Vagina (tissue), 2 donors: ENCODE results near the gene NOL7.

Experiments used
- POLR2A ChIP-seq, 2 donors: fragments of 450-650 bp; IDR thresholded peaks; one replicate each; pipeline ENCODE4 v1.6.1; 2017; ENCODE audit warnings: antibody characterized with exemption in 2 of 2, mild to moderate bottlenecking in 2 of 2, moderate library complexity in 2 of 2
- TF ChIP-seq, protein P1 (sequence below), 3 experiments: fragments of 450-650 bp in 2 of 3; fragments of 200-600 bp in 1 of 3; sonication (generic) in 1 of 3; IDR thresholded peaks; one replicate each; pipeline ENCODE4 v1.5.1; 2017 to 2019; ENCODE audit warnings: antibody characterized with exemption in 3 of 3, mild to moderate bottlenecking in 2 of 3, moderate library complexity in 2 of 3

DNA sequence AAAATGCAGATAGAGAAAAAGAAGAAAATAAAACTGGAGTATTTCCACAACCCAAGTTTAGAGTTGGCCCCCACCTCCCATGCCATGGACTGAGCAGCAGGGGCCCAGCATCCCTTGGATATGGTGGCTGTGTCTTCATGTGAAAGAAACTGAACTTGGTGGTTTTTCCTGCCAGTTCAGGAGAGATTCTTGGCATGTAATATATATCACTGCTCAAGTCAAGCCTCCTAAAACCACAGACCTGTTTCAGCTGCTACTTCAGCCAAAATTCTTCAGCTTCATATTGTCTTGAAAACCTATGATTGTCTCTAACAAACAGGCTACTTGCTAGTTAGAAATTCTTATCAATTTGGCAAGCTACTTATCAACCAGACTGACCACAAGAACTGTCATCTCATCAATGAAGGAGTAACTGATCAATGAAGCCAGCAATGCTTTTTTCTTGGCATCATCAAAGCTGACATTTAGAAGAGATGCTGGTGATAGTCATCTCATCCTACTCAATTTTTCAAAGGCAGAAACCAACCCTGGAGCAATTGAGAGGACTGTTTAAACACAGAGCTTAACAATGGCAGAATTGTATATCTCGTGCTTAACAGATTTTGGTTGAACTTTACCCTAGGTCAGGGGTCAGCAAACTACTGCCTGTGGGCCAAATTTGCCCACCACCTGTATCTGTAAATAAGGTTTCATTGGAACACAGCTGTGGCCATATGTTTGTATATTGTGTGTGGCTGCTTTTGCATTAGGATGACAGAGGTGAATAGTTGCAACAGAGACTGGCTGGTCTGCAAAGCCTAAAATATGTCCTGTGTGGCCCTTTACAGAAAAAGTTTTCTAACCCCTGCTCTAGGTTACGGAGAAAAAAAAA, 10.4 kb upstream of the NOL7 start:
- TF ChIP-seq, protein P1, sequence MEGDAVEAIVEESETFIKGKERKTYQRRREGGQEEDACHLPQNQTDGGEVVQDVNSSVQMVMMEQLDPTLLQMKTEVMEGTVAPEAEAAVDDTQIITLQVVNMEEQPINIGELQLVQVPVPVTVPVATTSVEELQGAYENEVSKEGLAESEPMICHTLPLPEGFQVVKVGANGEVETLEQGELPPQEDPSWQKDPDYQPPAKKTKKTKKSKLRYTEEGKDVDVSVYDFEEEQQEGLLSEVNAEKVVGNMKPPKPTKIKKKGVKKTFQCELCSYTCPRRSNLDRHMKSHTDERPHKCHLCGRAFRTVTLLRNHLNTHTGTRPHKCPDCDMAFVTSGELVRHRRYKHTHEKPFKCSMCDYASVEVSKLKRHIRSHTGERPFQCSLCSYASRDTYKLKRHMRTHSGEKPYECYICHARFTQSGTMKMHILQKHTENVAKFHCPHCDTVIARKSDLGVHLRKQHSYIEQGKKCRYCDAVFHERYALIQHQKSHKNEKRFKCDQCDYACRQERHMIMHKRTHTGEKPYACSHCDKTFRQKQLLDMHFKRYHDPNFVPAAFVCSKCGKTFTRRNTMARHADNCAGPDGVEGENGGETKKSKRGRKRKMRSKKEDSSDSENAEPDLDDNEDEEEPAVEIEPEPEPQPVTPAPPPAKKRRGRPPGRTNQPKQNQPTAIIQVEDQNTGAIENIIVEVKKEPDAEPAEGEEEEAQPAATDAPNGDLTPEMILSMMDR (IDR thresholded peaks at IDR 0.05) = no peak
- TF ChIP-seq POLR2A (IDR thresholded peaks at IDR 0.05) = no peak
